OCI-LY7 (cell line): ENCODE results near the gene TCF20. TPM values are rescaled to one million over a fixed set of nuclear protein-coding genes. Genes with fewer than 3 reads are reported as not detected.
A peak's percentile ranks its signal among the peaks of the same experiment; 100 is the strongest.

ENCODE experiments used
- Bru-seq: library from RNA; stranded (reverse); fragments of 400-500 nt; gene quantifications from one replicate; lab custom pipeline; 2021; lab: Mats Ljungman, UMichigan
- BruChase-seq, 2 experiments: library from RNA; stranded (reverse); fragments of 400-500 nt; gene quantifications; one replicate each; lab custom pipeline; 2021; lab: Mats Ljungman, UMichigan
- BruUV-seq: library from RNA; stranded (reverse); fragments of 400-500 nt; replicated peaks from 2 replicates; lab custom pipeline; 2021; lab: Mats Ljungman, UMichigan
- CTCF ChIA-PET: fragments of 300-600 bp; sonication (Branson Sonifier 250); formaldehyde crosslinking; loops from one replicate; lab custom pipeline; 2022; ENCODE audit warnings: antibody characterized with exemption; ENCODE audit not compliant: unreplicated experiment; lab: Charles Lee
- POLR2A ChIA-PET: fragments of 300-600 bp; sonication (Branson Sonifier 250); formaldehyde crosslinking; loops from one replicate; lab custom pipeline; 2022; ENCODE audit warnings: antibody characterized with exemption; lab: Charles Lee
- DNase-seq: peaks from one replicate; pipeline ENCODE4 v3.0.0-alpha.2; 2015; ENCODE audit warnings: low spot score
- H2AFZ ChIP-seq: fragments of 200-600 bp; sonication (generic), shearing (Covaris generic); 2 replicates; pipeline ENCODE4 v1.6.1; 2014; ENCODE audit warnings: mild to moderate bottlenecking, antibody characterized with exemption, low read length, moderate library complexity
- H3K27ac ChIP-seq: fragments of 200-600 bp; sonication (generic); 2 replicates; pipeline ENCODE4 v1.5.1; 2014; ENCODE audit warnings: mixed run types, low read depth, mild to moderate bottlenecking, moderate library complexity, low read length, inconsistent platforms; ENCODE audit not compliant: poor library complexity, severe bottlenecking
- H3K36me3 ChIP-seq: fragments of 200-600 bp; sonication (generic); 2 replicates; pipeline ENCODE4 v1.6.1; 2014; ENCODE audit warnings: mild to moderate bottlenecking, antibody characterized with exemption, low read length, moderate library complexity, mixed read lengths; ENCODE audit not compliant: insufficient read depth
- H3K4me1 ChIP-seq: fragments of 200-600 bp; sonication (generic); 2 replicates; pipeline ENCODE4 v1.5.1; 2014; ENCODE audit warnings: mild to moderate bottlenecking, low read length; ENCODE audit not compliant: insufficient read depth, poor library complexity, severe bottlenecking
- H3K4me2 ChIP-seq: fragments of 200-600 bp; sonication (generic); 2 replicates; pipeline ENCODE4 v1.6.1; 2014; ENCODE audit warnings: mild to moderate bottlenecking, low read length
- H3K4me3 ChIP-seq: fragments of 200-600 bp; sonication (generic); 2 replicates; pipeline ENCODE4 v1.5.1; 2014; ENCODE audit warnings: mild to moderate bottlenecking, low read depth, low read length; ENCODE audit not compliant: poor library complexity, severe bottlenecking
- H3K79me2 ChIP-seq: fragments of 200-600 bp; sonication (generic); 2 replicates; pipeline ENCODE4 v1.6.1; 2016; ENCODE audit warnings: low read depth, mild to moderate bottlenecking, low read length, moderate library complexity, mixed read lengths; ENCODE audit not compliant: insufficient read depth
- H3K9me2 ChIP-seq: fragments of 200-600 bp; sonication (generic); 2 replicates; pipeline ENCODE4 v1.6.1; 2016; ENCODE audit warnings: mild to moderate bottlenecking, low read length, mixed read lengths; ENCODE audit not compliant: insufficient read depth
- H3K9me3 ChIP-seq: fragments of 200-600 bp; sonication (generic); 2 replicates; pipeline ENCODE4 v1.6.1; 2014; ENCODE audit warnings: mild to moderate bottlenecking, mixed run types, low read length, mixed read lengths
- H4K20me1 ChIP-seq: fragments of 200-600 bp; sonication (generic); 2 replicates; pipeline ENCODE4 v1.6.1; 2014; ENCODE audit warnings: mild to moderate bottlenecking, antibody characterized with exemption, low read length, moderate library complexity, mixed read lengths; ENCODE audit not compliant: insufficient read depth
- EZH2phosphoT487 ChIP-seq: fragments of 200-600 bp; sonication (generic); IDR thresholded peaks from 2 replicates; pipeline ENCODE4 v1.6.1; 2018; ENCODE audit warnings: low read depth, borderline replicate concordance, mild to moderate bottlenecking, mixed run types, antibody characterized with exemption, low read length, moderate library complexity, mixed read lengths
- intact Hi-C: fragments of 100-400 bp; cut with micrococcal nuclease; formaldehyde crosslinking; loops from one replicate; pipeline ENCODE4 v1.10.0; 2022; ENCODE audit not compliant: unreplicated experiment
- long read RNA-seq: library from polyadenylated mRNA; stranded (forward); transcript quantifications from one replicate; pipeline ENCODE4 v2.0.0, GENCODE V29; 2022
- total RNA-seq, 2 experiments: library from RNA; depleted of rRNA in 1 of 2; stranded (reverse); fragments of >200 nt in 1 of 2; shearing (Covaris generic) in 1 of 2; gene quantifications; 2 replicates each; pipeline ENCODE4 v1.2.3, GENCODE V29; 2014 to 2022
- TF ChIP-seq, protein P1 (sequence below): fragments of 200-600 bp; sonication (generic); conservative IDR thresholded peaks from 2 replicates; pipeline ENCODE4 v1.5.1; 2014; ENCODE audit warnings: mild to moderate bottlenecking, antibody characterized with exemption, low read length, moderate library complexity, mixed read lengths

TCF20 gene
- total RNA-seq (2014; rRNA removed; shearing (Covaris generic)) (55.6 and 56.0 TPM in 2 replicates), total RNA-seq (2022) (71.1 and 77.8 TPM in 2 replicates), Bru-seq, nascent RNA (percentile 81 among the genes with signal in this experiment), BruChase-seq, experiment 1, labeled RNA remaining after a 6-hour chase (percentile 88 among the genes with signal in this experiment), BruChase-seq, experiment 2, labeled RNA remaining after a 2-hour chase (percentile 90 among the genes with signal in this experiment)
- long read RNA-seq, full-length matches to known transcripts, result 1 of 17 reads
- long read RNA-seq, partial matches to known transcripts, result 2 of 17 reads
- long read RNA-seq, other reads (novel, unspliced or antisense), result 14 of 17 reads

DNA sequence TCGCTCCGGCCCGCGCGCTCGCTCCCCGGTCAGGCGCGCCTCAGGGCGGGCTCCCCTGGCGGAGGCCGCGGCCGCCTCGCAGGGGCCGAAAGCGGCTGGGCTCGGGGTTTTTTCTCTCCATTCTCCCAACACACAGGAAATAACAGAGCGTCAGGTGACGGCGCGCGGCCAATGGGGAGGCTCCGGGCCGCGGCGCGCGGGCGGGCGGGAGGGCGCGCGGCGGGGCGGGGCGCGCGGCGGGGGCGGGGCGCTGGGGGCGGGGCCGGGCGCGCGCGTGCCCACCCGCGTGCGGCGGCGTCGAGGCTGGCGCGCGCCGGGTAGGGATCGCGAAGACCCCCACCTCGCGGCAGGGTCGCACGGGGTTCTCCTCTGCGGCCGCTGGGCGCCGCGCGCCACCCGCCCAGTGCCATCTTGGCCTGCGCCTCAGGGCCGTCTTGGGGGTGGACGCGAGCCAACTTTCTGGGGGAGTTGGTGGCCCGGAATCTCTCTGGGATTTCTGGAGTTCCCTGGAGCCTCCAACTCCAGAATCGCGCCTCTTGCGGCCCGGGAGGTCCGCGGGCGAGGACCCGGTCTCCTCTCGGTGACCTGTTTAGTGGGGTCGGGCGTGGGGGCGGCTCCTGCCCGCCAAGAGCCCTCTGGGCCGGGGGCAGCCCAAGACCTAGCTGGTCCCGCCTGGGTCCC lies at the start of gene TCF20:
Gene TCF20 (minus strand): TSS at position 144 of the 681 bp plus-strand sequence. CDS start 55,348 bp downstream, outside the sequence.
- CTCF ChIA-PET, result no interaction called here
- TF ChIP-seq, protein P1, sequence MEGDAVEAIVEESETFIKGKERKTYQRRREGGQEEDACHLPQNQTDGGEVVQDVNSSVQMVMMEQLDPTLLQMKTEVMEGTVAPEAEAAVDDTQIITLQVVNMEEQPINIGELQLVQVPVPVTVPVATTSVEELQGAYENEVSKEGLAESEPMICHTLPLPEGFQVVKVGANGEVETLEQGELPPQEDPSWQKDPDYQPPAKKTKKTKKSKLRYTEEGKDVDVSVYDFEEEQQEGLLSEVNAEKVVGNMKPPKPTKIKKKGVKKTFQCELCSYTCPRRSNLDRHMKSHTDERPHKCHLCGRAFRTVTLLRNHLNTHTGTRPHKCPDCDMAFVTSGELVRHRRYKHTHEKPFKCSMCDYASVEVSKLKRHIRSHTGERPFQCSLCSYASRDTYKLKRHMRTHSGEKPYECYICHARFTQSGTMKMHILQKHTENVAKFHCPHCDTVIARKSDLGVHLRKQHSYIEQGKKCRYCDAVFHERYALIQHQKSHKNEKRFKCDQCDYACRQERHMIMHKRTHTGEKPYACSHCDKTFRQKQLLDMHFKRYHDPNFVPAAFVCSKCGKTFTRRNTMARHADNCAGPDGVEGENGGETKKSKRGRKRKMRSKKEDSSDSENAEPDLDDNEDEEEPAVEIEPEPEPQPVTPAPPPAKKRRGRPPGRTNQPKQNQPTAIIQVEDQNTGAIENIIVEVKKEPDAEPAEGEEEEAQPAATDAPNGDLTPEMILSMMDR, result no peak
- TF ChIP-seq EZH2phosphoT487, result no peak
- intact Hi-C loops, result no loop called here
- Histone ChIP-seq H3K4me3 (peak within 1 kb of the TSS; percentile 100), H3K36me3 (peaks cover 11% of the 10 kb centered on the region; the same call in 1 of the 2 replicates), H4K20me1 (peaks cover 18% of the 10 kb centered on the region), H3K79me2 (peaks cover 45% of the 10 kb centered on the region), H3K4me1 (peaks cover 15% of the 10 kb centered on the region), H2AFZ (peak within 1 kb of the TSS; percentile 4; the same call in 1 of the 2 replicates), H3K4me2 (peak within 1 kb of the TSS; percentile 96), H3K9me3 (no peaks in the 10 kb centered on the region), H3K9me2 (no peaks in the 10 kb centered on the region), H3K27ac (peak within 1 kb of the TSS; percentile 76)
- BruUV-seq, result no TSS peak
- peak; percentile 89 for DNase-seq
- POLR2A ChIA-PET, result no interaction called here

DNA sequence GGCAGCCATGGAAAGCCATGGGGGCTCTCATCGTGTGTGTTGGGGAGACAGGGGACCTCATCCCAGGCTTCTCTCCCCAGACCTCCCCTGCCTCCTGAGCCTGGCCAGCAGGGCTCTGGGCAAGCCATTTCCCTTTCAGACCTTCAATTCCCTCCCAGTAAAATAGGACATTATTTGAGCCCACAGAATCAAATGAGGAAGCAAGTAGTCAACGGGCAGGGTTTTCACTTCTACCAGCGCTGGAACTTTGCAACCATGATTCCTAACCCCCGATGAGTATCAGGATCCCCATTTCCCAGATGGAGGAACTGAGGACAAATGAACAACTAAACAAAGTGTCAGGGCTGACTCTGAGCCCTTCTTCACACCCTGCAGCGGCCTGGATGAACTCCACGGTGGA lies 48.9 kb upstream of the TCF20 start:
- Histone ChIP-seq H3K27ac (no peak overlapping the region), H3K4me1 (peaks cover under 1% of the 10 kb centered on the region), H3K36me3 (no peaks in the 10 kb centered on the region), H2AFZ (no peak overlapping the region), H3K9me2 (no peaks in the 10 kb centered on the region), H3K4me3 (no peak overlapping the region), H3K79me2 (no peaks in the 10 kb centered on the region), H3K4me2 (no peak overlapping the region), H4K20me1 (no peaks in the 10 kb centered on the region), H3K9me3 (no peaks in the 10 kb centered on the region)
- intact Hi-C loops, result no loop called here
- no TSS peak for BruUV-seq
- CTCF ChIA-PET, result no interaction called here
- POLR2A ChIA-PET, result interaction anchor here (0.6 kb wide), 2 partner anchors 24 to 1969 kb away, joined by 3 read pairs; no protein-coding TSS in a partner anchor
- no peak for TF ChIP-seq EZH2phosphoT487
- TF ChIP-seq, protein P1, result no peak
- DNase-seq, result no peak
